ENCODE measurements around the gene RASA3.

- TF ChIP-seq CTCF (IDR thresholded peaks at IDR 0.05) (no peak), POLR2A (IDR thresholded peaks at IDR 0.05) (no peak), POLR2AphosphoS5 (IDR thresholded peaks at IDR 0.05) (no peak)
Measured at GRCh38 chr13:114054830-114055439, 77.5 kb downstream of the RASA3 start.

Data from gastroesophageal sphincter (tissue), 3 donors.